ENCODE measurements around the gene BCAR1.
"Not testable (repeated sequence)": the region's sequence is repeated elsewhere in the genome, so short reads cannot be mapped to it uniquely, and the experiment has no call there.

The BCAR1 gene

GRCh38 chr16:75271441-75272096, 20.1 kb upstream of the BCAR1 start:
- DNase-seq = no peak

- not testable (repeated sequence) for DNase-seq
Measured at GRCh38 chr16:75269358-75269757, 17.9 kb upstream of the BCAR1 start.

- peak; percentile 13 for DNase-seq
Measured at GRCh38 chr16:75267631-75268264, 16.3 kb upstream of the BCAR1 start.

GRCh38 chr16:75266738-75267630, 15.6 kb upstream of the BCAR1 start:
- DNase-seq = no peak

DNA sequence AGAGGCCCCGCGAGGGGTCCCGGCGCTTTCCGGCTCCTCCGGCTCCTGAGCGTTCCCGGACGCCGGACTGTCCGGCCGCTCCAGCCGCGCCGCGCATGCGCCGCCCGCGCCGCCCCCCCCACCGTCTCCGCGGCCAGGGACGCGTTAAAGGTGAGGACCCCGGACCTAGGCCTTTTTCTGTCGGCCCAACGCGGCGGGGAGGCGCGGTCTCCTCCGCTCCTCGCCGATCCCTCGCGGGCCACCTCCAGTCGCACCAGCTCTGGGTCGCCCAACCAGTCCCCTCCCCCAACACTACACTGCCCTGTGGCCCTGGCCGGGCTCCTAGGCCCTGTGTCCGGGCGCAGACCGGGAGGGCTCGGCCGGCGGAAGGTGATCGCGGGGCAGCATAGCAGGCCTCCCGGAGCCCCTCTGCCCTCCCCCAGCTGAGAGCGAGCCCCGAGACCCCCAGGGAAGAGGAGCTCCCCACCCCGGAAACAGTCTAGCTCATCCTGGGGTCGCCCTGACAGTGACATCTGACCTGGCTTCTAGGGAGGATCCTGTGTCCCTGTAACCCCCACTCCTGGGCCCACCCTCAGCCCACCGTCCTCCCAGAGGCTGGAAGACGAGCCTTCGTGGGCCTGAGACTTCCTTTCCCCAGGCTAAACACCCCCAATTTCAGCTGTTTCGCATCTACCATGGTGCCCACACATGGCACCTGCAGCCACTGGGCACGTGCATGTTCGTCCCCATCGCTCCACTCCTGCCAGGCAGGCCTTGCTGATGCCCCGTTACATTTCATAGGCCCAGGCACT, 14.7 kb upstream of the BCAR1 start:
- DNase-seq = no peak

DNA sequence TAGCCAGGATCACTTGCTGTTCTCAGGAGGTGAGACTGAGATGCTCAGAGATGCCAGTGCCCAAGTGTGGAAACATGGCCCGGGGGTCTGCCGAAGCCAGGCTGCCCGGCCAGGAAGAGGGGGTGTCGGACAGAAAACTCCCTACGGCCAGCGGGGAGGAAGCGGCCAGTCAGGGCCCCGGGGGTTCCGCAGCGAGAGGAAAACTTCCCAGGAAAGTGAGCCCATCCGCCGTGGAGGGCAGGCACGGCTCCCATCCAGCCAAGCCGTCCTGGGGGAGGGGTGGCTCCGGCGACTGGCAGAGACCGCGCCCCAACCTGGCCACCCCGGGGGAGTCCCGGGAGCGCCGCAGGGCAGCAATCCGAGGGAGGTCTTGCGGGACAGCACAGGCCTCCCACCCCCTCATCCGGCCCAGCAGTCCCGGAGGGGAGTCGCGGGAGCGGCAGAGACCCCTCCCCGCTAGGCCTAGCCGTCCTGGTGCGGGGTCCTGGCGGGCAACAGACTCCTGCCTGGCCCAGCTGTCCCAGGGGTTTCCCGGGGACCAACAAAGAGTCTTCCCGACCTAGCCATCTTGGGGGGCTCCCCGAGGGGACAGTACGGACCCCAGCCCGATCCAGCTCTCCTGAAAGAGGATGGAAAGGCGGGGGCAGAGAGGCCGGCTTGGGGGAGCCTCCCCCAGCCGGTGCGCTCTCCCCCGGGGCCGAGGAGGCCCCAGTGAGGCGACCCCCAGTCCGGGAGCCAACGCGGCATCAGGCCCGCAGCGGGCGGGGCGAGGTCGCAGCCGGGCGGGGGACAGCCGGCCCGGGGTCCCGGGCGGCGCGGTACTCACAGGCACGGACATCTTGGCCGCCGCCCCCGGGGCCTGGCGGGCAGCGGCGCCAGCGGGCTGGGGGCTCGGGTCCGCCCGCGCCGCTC, 13.8 kb upstream of the BCAR1 start:
- no peak for DNase-seq

DNA sequence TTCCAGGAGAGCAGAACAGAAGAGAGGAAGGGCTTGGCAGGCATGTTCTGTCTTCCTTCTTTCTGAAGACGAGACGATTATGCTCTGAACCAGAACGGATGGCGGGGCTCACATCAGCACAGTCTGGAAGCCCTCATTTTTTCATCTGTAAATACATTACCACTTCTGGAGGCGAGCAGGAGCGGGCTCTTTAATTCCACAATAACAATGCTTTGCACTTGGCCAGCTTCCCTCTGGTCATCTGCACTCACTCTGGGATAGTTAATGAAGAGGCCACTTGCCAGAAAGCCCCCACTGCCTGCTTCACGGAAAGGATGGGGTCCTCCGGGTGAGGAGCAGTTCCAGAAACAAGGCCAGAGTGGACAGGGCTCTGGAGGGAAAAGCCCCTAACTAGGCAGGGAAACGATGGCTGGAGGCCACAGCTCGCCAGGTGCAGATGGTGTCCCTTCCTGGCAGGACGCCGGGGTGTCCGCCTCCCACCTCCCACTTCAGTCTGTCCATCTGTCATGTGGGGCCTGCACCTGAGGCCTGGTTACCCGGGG, 13.1 kb upstream of the BCAR1 start:
- DNase-seq = no peak

DNA sequence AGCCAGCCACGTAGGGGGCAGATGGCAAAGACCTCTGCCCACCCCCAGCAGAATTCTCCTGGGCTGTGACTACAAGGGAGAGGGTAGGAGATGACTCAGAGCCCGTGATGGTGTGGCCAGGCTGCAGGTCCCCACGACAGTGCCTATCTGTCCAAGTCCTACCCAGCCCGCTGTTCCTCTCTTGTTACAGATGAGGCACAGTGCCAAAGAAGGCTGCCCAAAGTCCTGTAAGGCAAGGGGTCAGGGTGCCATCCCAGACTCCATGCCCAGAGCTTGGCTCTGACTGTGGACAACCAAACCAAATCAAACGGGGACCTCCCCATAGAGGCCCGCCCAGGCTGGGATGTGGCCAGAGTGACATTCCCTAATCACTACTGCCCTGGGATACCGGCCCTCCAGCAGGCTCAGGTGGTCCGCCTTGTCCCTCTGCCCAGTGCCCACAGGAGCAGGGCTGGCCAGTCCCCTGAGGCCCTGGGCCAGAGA, 12.6 kb upstream of the BCAR1 start:
- no peak for DNase-seq

DNA sequence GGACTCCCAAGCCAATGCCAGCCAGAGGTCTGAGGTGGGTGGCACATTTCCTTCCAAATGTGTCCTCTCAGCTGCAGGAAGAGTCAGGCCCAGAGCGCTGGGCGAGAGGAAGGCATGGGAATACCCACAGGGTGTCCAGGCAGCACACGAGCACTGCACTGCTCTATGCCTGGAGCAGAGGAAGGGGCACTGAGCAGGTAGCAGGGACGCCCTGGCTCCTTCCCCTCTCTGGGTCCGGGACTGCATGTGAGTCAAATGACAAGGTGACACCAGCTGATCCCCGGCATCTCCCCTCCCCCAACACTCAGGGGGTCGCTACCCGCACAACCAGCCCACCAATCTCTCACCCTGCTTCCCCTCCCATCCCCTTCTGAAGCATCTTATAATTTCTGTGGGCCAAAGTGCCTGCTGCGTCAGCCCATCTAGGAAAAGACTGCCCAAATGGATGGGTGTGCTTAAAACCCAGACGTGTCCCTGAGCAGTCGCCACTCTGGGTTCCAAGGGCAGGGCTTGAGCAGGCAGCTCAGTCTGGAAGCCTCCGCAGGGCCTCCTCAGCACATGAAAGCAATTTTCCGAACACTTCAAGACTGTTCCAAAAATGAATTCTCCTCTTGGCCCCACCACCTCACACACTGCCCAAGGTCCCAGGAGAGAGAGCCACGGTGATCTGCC, 12.0 kb upstream of the BCAR1 start:
- no peak for DNase-seq

DNA sequence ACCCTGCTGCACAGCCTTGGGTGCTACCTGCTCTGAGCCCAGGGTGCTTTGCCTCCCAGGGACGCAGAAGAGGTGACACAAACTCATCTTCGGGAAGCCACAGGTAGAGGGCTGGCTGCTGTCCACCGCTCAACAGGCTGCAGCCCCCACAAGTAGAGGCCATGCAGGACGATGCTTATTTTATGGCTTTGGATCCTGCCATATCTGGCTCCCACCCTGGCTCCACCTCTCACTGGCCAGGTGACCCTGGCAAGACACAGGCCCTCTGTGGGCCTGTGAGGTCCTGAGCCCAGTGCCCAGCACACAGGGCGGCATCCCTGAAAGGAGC, 11.3 kb upstream of the BCAR1 start:
- no peak for DNase-seq

DNA sequence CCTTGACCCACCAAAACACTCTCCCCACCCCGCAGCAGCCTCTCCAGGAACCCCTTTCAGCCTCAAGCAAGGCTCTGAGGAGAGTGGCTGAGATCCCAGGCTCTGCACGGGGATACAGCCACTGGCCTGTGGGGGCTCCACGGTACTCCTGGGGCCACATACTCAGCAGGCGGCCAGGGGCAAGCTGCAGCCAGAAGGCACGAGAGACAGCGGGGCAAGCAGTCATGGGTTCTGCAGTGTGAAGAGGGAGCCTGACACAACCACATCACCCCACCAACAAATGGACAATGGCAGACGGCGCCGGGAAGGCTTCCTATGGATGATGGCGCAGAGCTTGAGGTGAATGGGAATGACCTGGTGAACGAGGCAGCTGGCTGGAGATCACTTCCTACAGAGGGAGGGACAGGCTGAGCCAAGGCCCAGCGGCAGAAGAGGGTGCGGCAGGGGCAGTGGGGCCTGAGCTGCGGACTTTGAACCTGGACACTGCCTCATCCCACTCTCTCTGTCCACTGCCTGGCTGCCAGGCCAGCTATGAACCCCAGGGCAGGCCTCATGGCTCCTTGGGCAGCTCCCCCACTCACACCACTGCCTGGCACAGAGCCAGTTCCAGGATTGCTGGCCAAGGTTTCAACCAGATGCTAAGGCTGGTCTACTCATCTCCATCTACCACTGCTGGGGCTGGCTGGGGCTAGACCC, 10.8 kb upstream of the BCAR1 start:
- no peak for DNase-seq

- no peak for DNase-seq
Measured at GRCh38 chr16:75261590-75262078, 10.2 kb upstream of the BCAR1 start.

DNA sequence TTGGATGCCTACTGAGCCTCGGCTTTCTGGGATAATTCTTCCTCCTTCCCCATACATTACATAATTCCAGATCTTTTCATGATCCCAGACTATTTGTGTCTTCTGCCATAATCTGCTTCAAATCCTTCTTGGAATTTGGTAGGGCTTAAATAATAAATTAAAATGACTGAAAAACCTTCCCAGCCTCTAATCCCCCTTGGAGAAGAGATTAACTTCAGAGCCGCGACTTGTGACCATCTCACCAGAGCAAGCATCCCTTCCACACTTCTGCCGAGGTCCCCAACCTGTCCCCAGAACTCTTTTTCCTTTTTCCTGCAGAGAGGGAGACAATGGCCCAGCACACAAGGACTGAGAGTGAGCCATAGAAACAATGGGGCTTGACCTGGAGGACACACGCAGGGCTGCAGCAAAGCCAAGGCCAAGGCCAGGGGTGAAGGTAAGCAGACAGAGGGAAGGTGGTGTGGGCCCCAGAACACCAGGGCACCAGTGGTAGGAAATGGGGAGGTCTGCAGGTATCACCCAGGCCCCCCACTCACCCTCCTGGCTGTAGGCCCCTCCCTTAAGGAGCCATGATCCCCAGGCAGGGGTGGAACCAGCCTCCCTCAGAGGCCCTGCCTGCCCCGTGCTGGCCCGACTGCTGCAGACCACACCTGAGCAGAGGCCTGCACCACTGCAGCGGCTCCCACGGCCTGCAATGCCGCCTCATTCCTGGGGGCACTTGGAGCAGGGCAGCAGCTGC, 9.6 kb upstream of the BCAR1 start:
- no peak for DNase-seq

GRCh38 chr16:75258807-75259141, 7.3 kb upstream of the BCAR1 start:
- no peak for DNase-seq

GRCh38 chr16:75257886-75258806, 6.7 kb upstream of the BCAR1 start:
- no peak for DNase-seq

DNA sequence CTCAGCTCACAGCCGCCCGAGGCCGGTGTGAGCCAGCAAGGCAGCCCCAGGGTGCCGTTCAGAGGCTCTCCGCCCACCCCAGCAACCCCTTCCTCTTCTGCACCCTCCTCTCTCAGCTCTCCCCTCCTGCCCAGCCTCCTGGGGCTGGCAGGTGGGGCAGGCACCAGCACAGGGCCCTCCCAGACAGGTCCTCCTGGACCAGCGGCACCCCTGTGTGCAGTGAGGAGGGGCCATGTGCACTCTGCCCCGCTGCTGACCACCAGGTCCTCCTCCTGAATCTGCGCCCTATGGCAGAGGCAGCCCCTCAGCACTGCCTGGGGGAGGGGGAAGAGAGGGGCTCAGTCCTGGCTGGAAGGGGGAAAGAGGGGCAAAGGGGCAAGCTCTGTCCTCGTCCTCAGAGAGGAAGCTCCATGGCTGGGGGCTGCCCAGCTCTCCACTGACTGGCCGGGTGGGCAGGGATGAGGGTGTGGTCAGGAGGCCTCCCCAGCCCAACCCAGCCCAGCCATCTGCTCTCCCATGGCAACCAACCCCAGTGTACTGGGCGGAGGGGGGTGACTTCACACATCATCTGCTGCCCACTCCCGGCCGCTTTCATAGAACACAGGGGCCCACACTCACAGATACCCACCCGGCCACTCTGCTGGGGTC, 5.4 kb upstream of the BCAR1 start:
- DNase-seq = no peak

DNA sequence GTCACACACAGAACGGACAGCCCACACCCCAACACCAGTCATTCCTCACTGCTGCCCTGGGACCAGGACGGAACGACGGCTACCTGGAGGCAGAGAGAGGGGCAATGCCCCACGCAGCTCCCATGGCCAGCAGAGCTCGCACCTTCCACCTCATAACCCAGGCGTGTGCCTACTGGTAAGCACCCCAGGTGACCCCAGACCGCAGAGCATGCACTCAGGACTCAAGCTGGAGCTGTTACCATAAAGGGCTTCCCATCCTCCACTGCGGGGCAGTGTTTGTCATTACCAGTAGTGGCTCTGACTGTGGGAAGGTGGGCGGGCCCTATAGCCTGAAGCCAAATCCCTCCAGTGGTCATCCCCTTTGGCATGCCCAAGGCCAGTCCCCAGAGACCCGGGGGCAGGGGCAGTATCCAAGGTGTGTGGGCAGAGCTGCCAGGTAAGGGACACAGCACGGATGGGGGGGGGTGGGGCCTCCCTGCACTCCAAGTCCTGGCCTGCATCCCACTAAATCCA, 4.7 kb upstream of the BCAR1 start:
- DNase-seq = no peak

- DNase-seq = no peak
Measured at GRCh38 chr16:75254359-75254837, 3.0 kb upstream of the BCAR1 start.

All from NCI-H526 treated with DMSO at 0.1 percent for 48 hours (cell line).